SK-N-SH (cell line): Measurements from ENCODE around the gene DDI1. TPM values are rescaled to one million over a fixed set of nuclear protein-coding genes. Genes with fewer than 3 reads are reported as not detected.

ENCODE experiments used
- CTCF ChIA-PET: fragments of 300-600, 350-600 bp; formaldehyde crosslinking; extraction: SDS; loops from one replicate; lab custom pipeline; 2021; lab: Yijun Ruan, JAX
- POLR2A ChIA-PET: fragments of 350-600 bp; sonication (Branson Sonifier 250); formaldehyde crosslinking; extraction: SDS; loops from one replicate; lab custom pipeline; 2020; ENCODE audit warnings: antibody characterized with exemption, inconsistent platforms; lab: Yijun Ruan, JAX
- DNase-seq: peaks from one replicate; pipeline ENCODE4 v3.0.0; 2012
- H2AFZ ChIP-seq: fragments of 200-600 bp; sonication (generic); 2 replicates; pipeline ENCODE4 v1.8.1; 2016; ENCODE audit warnings: antibody characterized with exemption, mild to moderate bottlenecking, low read depth
- H3F3A ChIP-seq: fragments of 200-600 bp; sonication (generic); replicated peaks from 2 replicates; pipeline ENCODE3; 2016; ENCODE audit warnings: antibody characterized with exemption, mild to moderate bottlenecking; ENCODE audit not compliant: insufficient read depth
- H3K27ac ChIP-seq, 2 experiments: fragments of 200-500 bp in 1 of 2; fragments of 200-600 bp in 1 of 2; sonication (Bioruptor generic) in 1 of 2; sonication (generic), shearing (Covaris generic) in 1 of 2; 2 replicates each; pipeline versions ENCODE4 v1.5.1 to v1.6.1; 2014 to 2016; ENCODE audit warnings: low read depth in 2 of 2, inconsistent platforms in 1 of 2, low read length in 1 of 2, mild to moderate bottlenecking in 1 of 2, mixed read lengths in 1 of 2
- H3K27me3 ChIP-seq: fragments of 200-600 bp; sonication (generic), shearing (Covaris generic); 2 replicates; pipeline ENCODE4 v1.6.1; 2016; ENCODE audit warnings: mixed run types; ENCODE audit not compliant: insufficient read depth
- H3K36me3 ChIP-seq, 2 experiments: fragments of 200-500 bp in 1 of 2; fragments of 200-600 bp in 1 of 2; sonication (Bioruptor generic) in 1 of 2; sonication (generic) in 1 of 2; replicated peaks in 1 of 2; 2 replicates each; pipeline versions ENCODE3 to v1.5.1; 2014 to 2016; ENCODE audit warnings: low read length in 1 of 2, mild to moderate bottlenecking in 1 of 2; ENCODE audit not compliant: insufficient read depth in 2 of 2, control insufficient read depth in 1 of 2
- H3K4me1 ChIP-seq, 2 experiments: fragments of 200-500 bp in 1 of 2; fragments of 200-600 bp in 1 of 2; sonication (Bioruptor generic) in 1 of 2; sonication (generic), shearing (Covaris generic) in 1 of 2; 2 replicates each; pipeline versions ENCODE4 v1.5.1 to v1.6.1; 2014 to 2016; ENCODE audit warnings: low read depth in 1 of 2, low read length in 1 of 2, mixed run types in 1 of 2; ENCODE audit not compliant: insufficient read depth in 2 of 2, control insufficient read depth in 1 of 2
- H3K4me2 ChIP-seq: fragments of 200-600 bp; sonication (generic), shearing (Covaris generic); 2 replicates; pipeline ENCODE4 v1.6.1; 2017; ENCODE audit warnings: mixed run types
- H3K4me3 ChIP-seq, 2 experiments: fragments of 200-500 bp in 1 of 2; fragments of 200-600 bp in 1 of 2; sonication (Bioruptor generic) in 1 of 2; sonication (generic), shearing (Covaris generic) in 1 of 2; 2 replicates each; pipeline versions ENCODE4 v1.5.1 to v1.8.1; 2014 to 2016; ENCODE audit warnings: low read depth in 2 of 2, inconsistent platforms in 1 of 2, low read length in 1 of 2, mild to moderate bottlenecking in 1 of 2, mixed read lengths in 1 of 2, moderate library complexity in 1 of 2
- H3K79me2 ChIP-seq: fragments of 200-600 bp; sonication (generic); 2 replicates; pipeline ENCODE4 v1.8.1; 2017; ENCODE audit warnings: mild to moderate bottlenecking; ENCODE audit not compliant: insufficient read depth
- H3K9ac ChIP-seq: fragments of 200-600 bp; sonication (generic); 2 replicates; pipeline ENCODE4 v1.6.1; 2017; ENCODE audit warnings: mixed run types
- H3K9me2 ChIP-seq: fragments of 200-600 bp; sonication (generic); 2 replicates; pipeline ENCODE4 v1.6.1; 2017; ENCODE audit warnings: mixed run types
- H3K9me3 ChIP-seq: fragments of 200-600 bp; sonication (generic); 2 replicates; pipeline ENCODE4 v1.6.1; 2017; ENCODE audit warnings: mixed run types, mild to moderate bottlenecking, moderate library complexity
- H4K20me1 ChIP-seq: fragments of 200-600 bp; sonication (generic); 2 replicates; pipeline ENCODE4 v1.6.1; 2017; ENCODE audit warnings: mild to moderate bottlenecking, mixed run types; ENCODE audit not compliant: insufficient read depth
- CTCF ChIP-seq: fragments of 200-600 bp; sonication (generic); IDR thresholded peaks from 2 replicates; pipeline ENCODE4 v1.6.1; 2017; ENCODE audit warnings: antibody characterized with exemption, mild to moderate bottlenecking, moderate library complexity
- ELF1 ChIP-seq: IDR thresholded peaks from 2 replicates; pipeline ENCODE4 v1.4.0; 2012
- EZH2phosphoT487 ChIP-seq: fragments of 200-600 bp; sonication (generic); IDR thresholded peaks from 2 replicates; pipeline ENCODE4 v1.6.1; 2017; ENCODE audit warnings: low read depth, mixed run types, mild to moderate bottlenecking, antibody characterized with exemption, moderate library complexity, borderline replicate concordance
- FOSL2 ChIP-seq: IDR thresholded peaks from 2 replicates; pipeline ENCODE4 v1.4.0; 2012; ENCODE audit warnings: low read depth, mild to moderate bottlenecking, moderate library complexity, borderline replicate concordance
- GABPA ChIP-seq: IDR thresholded peaks from 2 replicates; pipeline ENCODE4 v1.4.0; 2012; ENCODE audit warnings: low read depth, mild to moderate bottlenecking
- GATA2 ChIP-seq: sonication (generic); formaldehyde crosslinking; IDR thresholded peaks from 2 replicates; pipeline ENCODE4 v1.5.0; 2020; ENCODE audit warnings: mild to moderate bottlenecking, missing genetic modification reagents
- IRF3 ChIP-seq: fragments of 150-350 bp; IDR thresholded peaks from 2 replicates; pipeline ENCODE4 v1.6.1; 2016; ENCODE audit warnings: mild to moderate bottlenecking, low read depth, low read length
- MEF2A ChIP-seq: IDR thresholded peaks from 2 replicates; pipeline ENCODE4 v1.4.0; 2012; ENCODE audit warnings: low read depth, borderline replicate concordance
- NRF1 ChIP-seq: IDR thresholded peaks from 2 replicates; pipeline ENCODE4 v1.6.1; 2012; ENCODE audit warnings: low read depth, mild to moderate bottlenecking, low read length
- POLR2AphosphoS5 ChIP-seq: IDR thresholded peaks from 2 replicates; pipeline ENCODE4 v1.6.1; 2012; ENCODE audit warnings: low read depth, low read length
- RCOR1 ChIP-seq: fragments of 150-350 bp; IDR thresholded peaks from 2 replicates; pipeline ENCODE4 v1.6.1; 2017; ENCODE audit warnings: antibody characterized with exemption, low read length
- RFX5 ChIP-seq: IDR thresholded peaks from 2 replicates; pipeline ENCODE4 v1.6.1; 2012; ENCODE audit warnings: mild to moderate bottlenecking, improper control_type of control experiment, low read length
- RXRA ChIP-seq: IDR thresholded peaks from 2 replicates; pipeline ENCODE4 v1.4.0; 2012; ENCODE audit warnings: low read depth, mild to moderate bottlenecking, borderline replicate concordance
- SIN3A ChIP-seq: IDR thresholded peaks from 2 replicates; pipeline ENCODE4 v1.6.1; 2012; ENCODE audit warnings: low read depth, mild to moderate bottlenecking, low read length, moderate library complexity, borderline replicate concordance
- SMC3 ChIP-seq: IDR thresholded peaks from 2 replicates; pipeline ENCODE4 v1.6.1; 2012; ENCODE audit warnings: low read depth, low read length, improper control_type of control experiment
- USF2 ChIP-seq: fragments of 150-350 bp; IDR thresholded peaks from 2 replicates; pipeline ENCODE4 v1.6.1; 2017; ENCODE audit warnings: antibody characterized with exemption, low read length, low read depth, borderline replicate concordance
- YY1 ChIP-seq: IDR thresholded peaks from 2 replicates; pipeline ENCODE4 v1.4.0; 2012; ENCODE audit warnings: low read depth, mild to moderate bottlenecking
- WGBS: methylation state at CpG from one replicate; pipeline ENCODE4 v1.1.6; 2017; ENCODE audit warnings: low lambda C conversion rate; 5-methylcytosine and 5-hydroxymethylcytosine counted together
- polyA plus RNA-seq, 3 experiments: library from polyadenylated mRNA; depleted of rRNA; stranded (reverse); fragments of >200 nt; gene quantifications; 2 replicates each; pipeline ENCODE4 v1.2.3, GENCODE V29; 2012

Gene DDI1
- not detected in 2 replicates for polyA plus RNA-seq (2012; rRNA removed)
- polyA plus RNA-seq (2012; cell fraction: cytosol; rRNA removed), result not detected in 2 replicates
- not detected in 2 replicates for polyA plus RNA-seq (2012; cell fraction: nucleus; rRNA removed)

- WGBS, result 91% methylated on average over 7 of the region's 26 CpGs
- DNase-seq, result peak; percentile 32
- no peak within 1 kb of the TSS for H3K27ac ChIP-seq
- CTCF ChIA-PET, result no interaction called here
- no peaks in the 10 kb centered on the region for H3K27me3 ChIP-seq
- H2AFZ ChIP-seq, result no peak within 1 kb of the TSS
- POLR2A ChIA-PET, result no interaction called here
- no peak within 1 kb of the TSS for H3K9ac ChIP-seq
- no peaks in the 10 kb centered on the region for H4K20me1 ChIP-seq
- no peak for TF ChIP-seq SIN3A
- no peak for TF ChIP-seq EZH2phosphoT487
- TF ChIP-seq CTCF, result no peak
- no peak for TF ChIP-seq GABPA
- no peak for TF ChIP-seq SMC3
- TF ChIP-seq RXRA, result no peak
- TF ChIP-seq GATA2, result no peak
- no peak for TF ChIP-seq IRF3
- no peak for TF ChIP-seq RFX5
- no peaks in the 10 kb centered on the region for H3F3A ChIP-seq
- peaks cover 0 to 6% of the 10 kb centered on the region in 2 experiments; a peak in 2 of 4 replicates for H3K4me1 ChIP-seq
- no peaks in the 10 kb centered on the region for H3K9me2 ChIP-seq
- H3K4me2 ChIP-seq, result no peak within 1 kb of the TSS
- H3K9me3 ChIP-seq, result no peaks in the 10 kb centered on the region
- H3K36me3 ChIP-seq, result no peaks in the 10 kb centered on the region
- no peaks in the 10 kb centered on the region for H3K79me2 ChIP-seq
- no peak within 1 kb of the TSS for H3K4me3 ChIP-seq
Measured at GRCh38 chr11:104036588-104036987, at the start of gene DDI1. DDI1 (plus strand) TSS chr11:104036640; CDS start chr11:104036823, 183 bp downstream.

GRCh38 chr11:103987629-103988594, 48.5 kb upstream of the DDI1 start:
- no peak overlapping the region for H3K4me2 ChIP-seq
- no peak for TF ChIP-seq RFX5
- no peak for TF ChIP-seq YY1
- TF ChIP-seq MEF2A, result no peak
- no peak for TF ChIP-seq USF2
- no peak for TF ChIP-seq FOSL2
- no peak for TF ChIP-seq POLR2AphosphoS5
- no peak for TF ChIP-seq IRF3
- no peak for TF ChIP-seq ELF1
- TF ChIP-seq RCOR1, result no peak
- TF ChIP-seq NRF1, result no peak

More at GRCh38 chr11:103987629-103988594, 48.5 kb upstream of the DDI1 start:
- no peaks in the 10 kb centered on the region for H3K27me3 ChIP-seq
- no peak overlapping the region for H3K9ac ChIP-seq
- no peaks in the 10 kb centered on the region for H3K36me3 ChIP-seq
- H2AFZ ChIP-seq, result no peak overlapping the region
- no peaks in the 10 kb centered on the region for H3K9me3 ChIP-seq
- H3K27ac ChIP-seq, result no peak overlapping the region
- H3K4me3 ChIP-seq, result no peak overlapping the region
- CTCF ChIA-PET, result no interaction called here
- H3K79me2 ChIP-seq, result no peaks in the 10 kb centered on the region
- no peak for DNase-seq
- H4K20me1 ChIP-seq, result no peaks in the 10 kb centered on the region
- no peaks in the 10 kb centered on the region for H3K9me2 ChIP-seq
- peaks cover 0 to 6% of the 10 kb centered on the region in 2 experiments; a peak in 1 of 4 replicates for H3K4me1 ChIP-seq
- H3F3A ChIP-seq, result no peaks in the 10 kb centered on the region
- POLR2A ChIA-PET, result no interaction called here
- 96% methylated on average over 9 of the region's 9 CpGs for WGBS
